RWPE1 (cell line): ENCODE data around the gene CRLF1.

ENCODE experiments used
- CTCF ChIA-PET: fragments of 350-600 bp; sonication (Branson Sonifier 250); formaldehyde crosslinking; extraction: SDS; loops from one replicate; lab custom pipeline; 2021; lab: Yijun Ruan, JAX
- POLR2A ChIA-PET: fragments of 400-600 bp; formaldehyde crosslinking; extraction: SDS; loops from one replicate; lab custom pipeline; 2020; ENCODE audit warnings: antibody characterized with exemption; ENCODE audit not compliant: low non-redundant PET; lab: Yijun Ruan, JAX
- DNase-seq: peaks from one replicate; pipeline ENCODE4 v3.0.0; 2012; ENCODE audit warnings: low spot score
- H3K27ac ChIP-seq: fragments of 450-650 bp; 2 replicates; pipeline ENCODE4 v1.5.1; 2017
- CTCF ChIP-seq: fragments of 450-650 bp; conservative IDR thresholded peaks from 2 replicates; pipeline ENCODE4 v1.5.1; 2017; ENCODE audit warnings: low read depth, mild to moderate bottlenecking

The CRLF1 gene

GRCh38 chr19:18646535-18647370, 40.2 kb upstream of the CRLF1 start:
- DNase-seq, result no peak
- POLR2A ChIA-PET, result no interaction called here
- H3K27ac ChIP-seq, result no peak overlapping the region; the same call in 1 of the 2 replicates
- no peak for TF ChIP-seq CTCF
- CTCF ChIA-PET, result interaction anchor here (0.6 kb wide), 1 partner anchor 53 kb away, joined by 3 read pairs; no protein-coding TSS in a partner anchor

GRCh38 chr19:18645035-18645511, 38.5 kb upstream of the CRLF1 start:
- DNase-seq, result no peak
- CTCF ChIA-PET, result interaction anchor here (0.6 kb wide), 1 partner anchor 62 kb away, joined by 3 read pairs; no protein-coding TSS in a partner anchor
- H3K27ac ChIP-seq, result 0 out of 2 replicates have a peak overlapping the region, but pooled peaks have one; percentile 0
- no peak for TF ChIP-seq CTCF
- POLR2A ChIA-PET, result no interaction called here

GRCh38 chr19:18644196-18645034, 37.8 kb upstream of the CRLF1 start:
- CTCF ChIA-PET, result interaction anchor here (0.6 kb wide), 1 partner anchor 61 kb away, joined by 3 read pairs; no protein-coding TSS in a partner anchor
- POLR2A ChIA-PET, result no interaction called here
- TF ChIP-seq CTCF, result no peak
- DNase-seq, result no peak
- H3K27ac ChIP-seq, result 0 out of 2 replicates have a peak overlapping the region, but pooled peaks have one; percentile 0

- no peak for DNase-seq
- H3K27ac ChIP-seq, result no peak overlapping the region; the same call in 1 of the 2 replicates
- POLR2A ChIA-PET, result no interaction called here
- no peak for TF ChIP-seq CTCF
- CTCF ChIA-PET, result no interaction called here
These were observed 33.2 kb upstream of the CRLF1 start for GRCh38 chr19:18639706-18640243.

GRCh38 chr19:18637673-18638630, 31.4 kb upstream of the CRLF1 start:
- H3K27ac ChIP-seq, result peak overlapping the region; percentile 84
- ChIA-PET CTCF (no interaction called here), POLR2A (no interaction called here)
- no peak for TF ChIP-seq CTCF
- peak; percentile 56 for DNase-seq
